ENCODE results near the gene PDLIM7. TPM values are rescaled to one million over a fixed set of nuclear protein-coding genes. Genes with fewer than 3 reads are reported as not detected.

Gene PDLIM7
- total RNA-seq, 3 donors from 2014 or later = 18.0 to 22.1 (median 19.0) TPM

DNA sequence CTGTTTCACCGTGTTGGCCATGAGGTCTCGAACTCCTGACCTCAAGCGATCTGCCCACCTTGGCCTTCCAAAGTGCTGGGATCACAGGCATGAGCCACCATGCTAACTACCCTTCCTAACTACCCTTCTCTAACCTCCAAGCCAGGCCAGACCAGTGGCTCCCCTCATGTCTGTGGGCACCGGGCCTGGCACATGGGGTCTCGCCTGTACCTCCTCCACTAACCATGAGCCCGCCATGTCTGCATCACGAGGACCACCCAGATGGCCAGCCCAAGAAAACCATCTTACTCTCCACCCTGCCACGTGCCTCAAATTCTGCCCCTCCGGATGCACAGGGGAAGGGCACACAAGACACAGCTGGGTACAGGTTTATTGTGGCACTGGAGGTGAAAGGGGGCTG lies 14.4 kb downstream of the PDLIM7 start:
- Mint-ChIP-seq H3K36me3 (ENCODE audit: insufficient read depth) (no peaks in the 10 kb centered on the region), H3K4me1 (ENCODE audit: low read depth) (peaks cover 14% of the 10 kb centered on the region), H3K4me3 (no peak overlapping the region), H3K27me3 (ENCODE audit: low read depth) (no peaks in the 10 kb centered on the region), H3K9me3 (no peaks in the 10 kb centered on the region)
- ATAC-seq = no peak
- DNase-seq = no peak

DNA sequence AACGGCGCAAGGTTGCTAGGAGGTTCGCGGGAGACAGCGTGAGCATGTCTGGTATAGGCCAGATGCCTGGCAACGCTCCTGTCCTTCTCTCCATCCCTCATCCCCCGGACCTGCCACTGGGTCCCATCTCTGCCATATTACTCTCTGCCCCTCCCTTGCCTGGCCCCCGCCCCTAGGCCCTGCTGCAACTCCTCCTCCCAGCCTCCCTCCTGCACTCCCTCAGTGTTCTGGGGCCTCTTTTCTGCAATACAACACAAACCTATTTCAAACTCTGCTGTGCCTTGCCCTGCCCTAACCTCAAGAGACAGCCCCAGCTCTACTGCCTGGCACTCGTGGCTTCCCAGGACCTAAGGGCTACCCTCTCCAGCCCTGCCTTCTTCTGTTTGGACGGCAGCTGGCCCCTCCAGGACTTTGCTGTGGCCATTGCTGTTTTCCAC lies 15.0 kb downstream of the PDLIM7 start:
- ATAC-seq (no peak), DNase-seq (no peak)
- Mint-ChIP-seq H3K4me3 (no peak overlapping the region), H3K4me1 (ENCODE audit: low read depth) (peaks cover 14% of the 10 kb centered on the region), H3K27me3 (ENCODE audit: low read depth) (no peaks in the 10 kb centered on the region), H3K9me3 (no peaks in the 10 kb centered on the region), H3K36me3 (ENCODE audit: insufficient read depth) (no peaks in the 10 kb centered on the region)

DNA sequence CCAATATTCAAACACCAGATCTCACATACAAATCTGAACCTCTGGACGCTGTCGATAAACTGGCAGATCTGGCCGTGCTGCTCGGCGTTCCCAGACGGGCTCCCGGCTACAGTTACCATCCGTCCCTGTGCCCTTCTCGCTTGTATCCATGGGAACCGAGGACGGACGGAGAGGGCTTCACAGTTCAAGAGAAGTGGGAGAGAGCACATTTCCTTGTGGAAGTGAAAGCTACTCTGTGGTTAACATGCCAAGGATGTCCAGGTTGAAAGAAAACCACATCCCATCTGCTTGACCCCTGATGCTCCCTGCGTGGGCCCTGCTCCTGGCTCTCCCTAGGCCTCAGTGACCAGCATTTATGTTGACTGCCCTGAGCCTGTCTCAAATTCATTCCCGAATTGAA lies 17.6 kb downstream of the PDLIM7 start:
- DNase-seq (no peak), ATAC-seq (no peak)
- Mint-ChIP-seq H3K4me3 (no peak overlapping the region), H3K9me3 (no peaks in the 10 kb centered on the region), H3K4me1 (ENCODE audit: low read depth) (peaks cover 27% of the 10 kb centered on the region), H3K27me3 (ENCODE audit: low read depth) (no peaks in the 10 kb centered on the region), H3K36me3 (ENCODE audit: insufficient read depth) (no peaks in the 10 kb centered on the region)

DNA sequence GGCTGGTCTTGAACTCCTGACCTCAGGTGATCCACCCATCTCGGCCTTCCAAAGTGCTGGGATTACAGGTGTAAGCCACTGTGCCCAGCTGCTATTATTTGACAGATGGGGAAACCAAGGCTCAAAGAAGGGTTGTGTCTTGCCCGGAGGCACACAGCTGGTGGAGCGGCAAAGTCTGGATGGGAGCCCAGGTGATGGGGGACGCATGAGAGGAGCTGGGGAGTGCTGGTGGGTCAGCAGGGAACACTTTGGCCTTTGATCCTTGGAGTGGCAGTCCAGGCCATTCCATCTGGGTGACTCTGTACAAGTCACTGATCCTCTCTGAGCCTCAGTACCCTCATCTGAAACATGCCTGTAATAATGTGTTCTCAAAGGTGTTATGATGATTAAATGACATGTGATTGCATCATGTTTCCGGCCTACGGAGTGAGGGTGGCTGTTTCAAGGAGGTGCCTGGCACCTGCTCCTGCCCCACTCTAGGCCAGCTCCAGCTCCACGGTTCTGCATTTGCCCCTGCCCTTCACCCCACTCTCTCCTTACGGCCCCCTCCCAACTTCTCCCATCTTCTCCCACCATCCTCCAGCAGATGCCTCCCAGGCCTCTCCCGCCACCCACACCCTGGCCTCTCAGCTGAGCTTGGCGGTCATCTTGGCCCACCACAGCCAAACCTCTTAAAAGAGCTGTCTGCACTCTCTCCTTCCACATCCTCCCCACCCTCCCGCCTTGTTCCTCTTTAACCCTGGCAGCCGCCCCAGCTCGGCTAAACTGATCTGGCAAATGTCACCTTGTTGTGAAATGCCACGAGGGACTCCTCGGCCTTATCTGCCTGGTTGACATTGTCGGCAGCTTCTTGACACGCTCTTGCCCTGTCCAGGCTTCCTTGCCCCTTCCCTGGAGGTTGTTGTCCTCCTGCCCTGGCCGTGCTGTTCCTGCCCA lies 18.4 kb downstream of the PDLIM7 start:
- Mint-ChIP-seq H3K9me3 (no peaks in the 10 kb centered on the region), H3K27me3 (ENCODE audit: low read depth) (peaks cover 3% of the 10 kb centered on the region), H3K4me3 (no peak overlapping the region), H3K36me3 (ENCODE audit: insufficient read depth) (no peaks in the 10 kb centered on the region), H3K4me1 (ENCODE audit: low read depth) (peaks cover 30% of the 10 kb centered on the region)
- DNase-seq = peak; percentile 38
- ATAC-seq = peak; percentile 73 to 80

DNA sequence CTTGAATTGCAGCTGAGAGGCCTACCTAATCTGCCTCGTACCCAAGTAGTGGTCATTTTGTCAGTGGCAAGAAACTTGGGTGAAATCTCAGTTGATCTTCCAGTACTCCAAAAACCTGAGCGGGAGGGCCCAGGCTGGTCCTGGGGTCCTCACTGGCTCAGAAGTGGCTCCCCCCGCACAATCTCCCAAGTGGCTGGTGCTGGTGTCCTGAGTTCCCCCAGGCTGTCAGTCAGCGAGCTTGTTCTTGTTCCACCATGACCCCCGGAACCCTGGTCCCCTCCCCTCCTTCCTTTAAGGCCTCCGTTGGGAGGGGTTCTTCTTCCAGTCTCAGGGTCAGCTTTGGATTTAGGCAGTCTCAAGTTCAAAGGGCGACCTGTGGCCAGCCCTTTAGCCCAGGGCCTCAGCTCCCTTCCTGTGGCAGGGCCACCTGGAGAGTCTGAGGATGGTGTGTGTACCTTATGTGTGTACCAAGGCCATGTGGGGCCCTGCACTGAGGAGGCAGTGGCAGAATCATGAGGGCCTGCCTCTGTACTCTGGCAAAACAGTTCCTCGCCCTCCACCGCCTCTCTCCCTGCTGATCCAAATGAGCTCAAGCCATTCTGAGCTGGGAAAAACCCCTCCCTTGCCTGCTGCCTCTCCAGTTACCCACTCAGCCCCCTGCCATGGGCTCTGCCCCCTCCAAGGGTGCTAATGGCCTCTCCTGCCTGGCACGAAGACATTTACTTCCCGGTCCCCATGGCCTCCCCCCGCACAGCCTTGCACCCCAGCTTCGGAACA lies 19.5 kb downstream of the PDLIM7 start:
- DNase-seq (no peak), ATAC-seq (no peak)
- H3K4me3 Mint-ChIP-seq = no peak overlapping the region
- no peaks in the 10 kb centered on the region for H3K36me3 Mint-ChIP-seq (ENCODE audit: insufficient read depth)
- peaks cover 5% of the 10 kb centered on the region for H3K27me3 Mint-ChIP-seq (ENCODE audit: low read depth)
- no peaks in the 10 kb centered on the region for H3K9me3 Mint-ChIP-seq
- peaks cover 32% of the 10 kb centered on the region for H3K4me1 Mint-ChIP-seq (ENCODE audit: low read depth)

DNA sequence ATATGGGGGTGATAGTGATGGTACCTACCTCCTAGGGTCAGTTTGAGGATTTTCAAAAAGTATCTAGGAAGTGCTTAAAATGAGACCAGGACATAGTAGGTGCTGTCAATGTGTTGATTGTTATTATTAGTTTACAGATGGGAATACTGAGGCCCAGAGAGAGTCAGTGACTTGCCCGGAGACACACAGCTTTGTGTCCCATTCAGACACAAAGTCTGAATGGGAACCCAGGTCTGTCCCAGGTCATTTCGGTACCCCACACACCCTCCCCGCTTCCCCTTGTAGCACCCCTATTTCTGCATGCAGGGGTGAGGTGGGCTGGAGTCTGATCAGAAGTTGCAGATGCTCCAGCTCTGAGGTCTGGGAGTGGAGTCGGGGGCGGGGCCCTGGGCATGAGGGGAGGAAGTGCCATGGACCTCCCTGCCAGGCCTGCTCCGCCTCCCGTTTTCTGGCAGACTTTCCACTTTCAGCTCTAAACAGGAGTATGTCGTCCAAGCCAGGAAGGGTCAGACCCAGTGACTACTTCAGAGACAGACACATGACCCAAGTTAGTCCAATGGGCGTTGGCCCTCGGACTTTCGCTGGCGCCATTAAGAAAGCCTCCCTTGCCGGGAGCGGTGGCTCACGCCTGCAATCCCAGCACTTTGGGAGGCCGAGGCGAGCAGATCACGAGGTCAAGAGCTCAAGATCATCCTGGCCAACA lies 20.7 kb downstream of the PDLIM7 start:
- Mint-ChIP-seq H3K9me3 (no peaks in the 10 kb centered on the region), H3K4me1 (ENCODE audit: low read depth) (peaks cover 38% of the 10 kb centered on the region), H3K27me3 (ENCODE audit: low read depth) (peaks cover 8% of the 10 kb centered on the region), H3K36me3 (ENCODE audit: insufficient read depth) (no peaks in the 10 kb centered on the region), H3K4me3 (no peak overlapping the region)
- ATAC-seq (no peak), DNase-seq (no peak)

DNA sequence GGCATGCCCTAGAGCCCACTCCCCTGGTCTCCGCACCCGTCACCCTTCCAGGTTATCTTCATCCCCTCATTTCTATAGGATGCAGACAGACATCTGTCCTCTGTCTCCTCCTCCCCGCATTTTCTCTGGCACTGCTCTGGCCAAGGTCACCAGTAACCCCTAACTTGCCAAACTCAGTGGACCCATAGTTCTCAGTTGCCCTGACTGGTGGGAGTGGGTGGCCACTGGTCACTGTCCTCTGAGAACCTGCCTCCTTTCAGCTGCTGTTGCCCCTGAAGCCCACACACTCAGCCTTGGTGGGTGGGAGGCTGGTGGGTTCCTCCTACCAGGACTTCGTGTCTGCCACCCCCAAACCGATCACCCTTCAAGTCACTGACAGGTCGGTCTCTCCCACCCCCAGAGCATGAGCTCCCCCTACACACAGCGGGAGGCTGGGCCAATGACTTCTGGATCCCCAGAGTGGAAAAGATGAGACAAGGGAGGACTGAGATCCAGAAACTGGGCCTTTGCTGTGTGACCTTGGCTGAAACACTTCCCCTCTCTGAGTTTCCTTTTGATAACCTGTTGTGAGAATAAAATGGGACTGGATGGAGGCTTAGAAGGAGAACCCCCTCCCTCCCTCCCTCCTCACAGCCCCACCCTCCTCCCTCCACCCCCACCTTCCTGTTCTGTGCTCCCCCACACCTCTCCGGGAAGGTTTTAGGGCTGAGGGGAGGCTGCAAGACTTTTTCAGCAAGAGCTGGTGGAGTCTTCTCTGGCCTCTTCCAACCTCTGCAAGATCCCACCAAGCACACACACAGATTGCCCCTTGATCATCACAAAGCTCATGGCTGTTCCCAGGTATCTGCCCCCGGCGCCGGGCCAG lies 21.6 kb downstream of the PDLIM7 start:
- Mint-ChIP-seq H3K9me3 (no peaks in the 10 kb centered on the region), H3K27me3 (ENCODE audit: low read depth) (peaks cover 8% of the 10 kb centered on the region), H3K4me1 (ENCODE audit: low read depth) (peaks cover 38% of the 10 kb centered on the region), H3K4me3 (no peak overlapping the region), H3K36me3 (ENCODE audit: insufficient read depth) (no peaks in the 10 kb centered on the region)
- ATAC-seq = no peak
- no peak for DNase-seq

DNA sequence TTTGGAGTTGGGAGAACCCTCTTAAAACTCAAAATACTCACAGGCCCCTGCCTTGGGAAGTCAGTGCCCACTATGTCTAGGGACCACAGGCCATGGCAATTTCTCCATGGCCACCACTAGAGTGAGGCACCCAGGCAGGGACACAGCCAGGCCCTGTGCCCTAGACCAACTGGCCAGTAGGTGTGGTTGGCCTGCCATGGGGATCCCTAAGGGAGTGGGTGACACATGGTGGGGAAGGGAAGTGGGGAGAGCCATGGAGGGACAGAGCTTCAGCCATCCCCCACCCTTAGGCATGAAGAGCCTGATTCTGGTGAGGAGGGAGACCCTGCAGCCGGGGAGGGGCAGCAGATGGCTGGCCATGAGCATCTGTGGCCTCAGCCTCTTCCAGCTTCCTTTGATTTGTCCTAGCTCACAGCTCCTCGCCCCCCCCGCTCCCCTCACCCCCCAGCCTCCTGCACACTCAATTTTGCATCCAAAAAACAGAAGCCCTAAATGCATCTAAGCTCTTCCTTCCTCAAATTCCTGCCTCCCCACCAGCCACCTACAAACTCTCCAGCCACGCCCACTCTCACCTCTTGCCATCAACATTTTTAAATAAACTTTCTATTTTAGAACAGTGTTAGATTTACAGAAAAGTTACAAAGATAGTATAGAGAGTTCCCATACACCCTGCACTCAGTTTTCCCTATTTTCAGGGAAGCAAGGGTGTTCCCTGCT lies 22.4 kb downstream of the PDLIM7 start:
- peak overlapping the region; percentile 64 for H3K4me3 Mint-ChIP-seq
- ATAC-seq (no peak), DNase-seq (no peak)
- peaks cover 8% of the 10 kb centered on the region for H3K27me3 Mint-ChIP-seq (ENCODE audit: low read depth)
- no peaks in the 10 kb centered on the region for H3K36me3 Mint-ChIP-seq (ENCODE audit: insufficient read depth)
- H3K4me1 Mint-ChIP-seq (ENCODE audit: low read depth) = peaks cover 38% of the 10 kb centered on the region
- no peaks in the 10 kb centered on the region for H3K9me3 Mint-ChIP-seq

DNA sequence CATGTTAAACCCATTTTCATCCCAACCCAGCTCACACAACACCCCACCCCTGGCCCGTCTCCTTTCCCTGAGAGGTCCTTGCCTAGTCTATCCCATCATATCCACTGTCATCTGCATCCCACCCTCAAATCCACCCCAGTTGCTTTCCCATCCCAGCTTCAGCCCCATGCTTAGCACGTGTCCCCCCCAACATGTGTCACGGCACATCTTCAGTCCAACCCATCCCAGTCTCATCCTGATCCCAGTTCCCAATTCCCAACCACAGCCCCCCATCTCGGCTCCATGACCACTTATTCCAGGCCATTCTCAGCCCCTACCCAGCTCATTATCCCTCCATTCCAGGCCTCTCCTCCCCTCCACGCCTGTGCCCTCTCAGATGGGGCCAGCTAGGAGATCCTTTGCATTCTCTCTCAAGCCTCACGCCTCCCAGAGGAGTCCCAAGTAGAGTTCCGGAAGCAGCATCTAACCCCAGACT lies 23.4 kb downstream of the PDLIM7 start:
- H3K27me3 Mint-ChIP-seq (ENCODE audit: low read depth) = peaks cover 8% of the 10 kb centered on the region
- ATAC-seq (no peak), DNase-seq (no peak)
- H3K4me1 Mint-ChIP-seq (ENCODE audit: low read depth) = peaks cover 30% of the 10 kb centered on the region
- H3K36me3 Mint-ChIP-seq (ENCODE audit: insufficient read depth) = no peaks in the 10 kb centered on the region
- no peaks in the 10 kb centered on the region for H3K9me3 Mint-ChIP-seq
- peak overlapping the region; percentile 64 for H3K4me3 Mint-ChIP-seq

DNA sequence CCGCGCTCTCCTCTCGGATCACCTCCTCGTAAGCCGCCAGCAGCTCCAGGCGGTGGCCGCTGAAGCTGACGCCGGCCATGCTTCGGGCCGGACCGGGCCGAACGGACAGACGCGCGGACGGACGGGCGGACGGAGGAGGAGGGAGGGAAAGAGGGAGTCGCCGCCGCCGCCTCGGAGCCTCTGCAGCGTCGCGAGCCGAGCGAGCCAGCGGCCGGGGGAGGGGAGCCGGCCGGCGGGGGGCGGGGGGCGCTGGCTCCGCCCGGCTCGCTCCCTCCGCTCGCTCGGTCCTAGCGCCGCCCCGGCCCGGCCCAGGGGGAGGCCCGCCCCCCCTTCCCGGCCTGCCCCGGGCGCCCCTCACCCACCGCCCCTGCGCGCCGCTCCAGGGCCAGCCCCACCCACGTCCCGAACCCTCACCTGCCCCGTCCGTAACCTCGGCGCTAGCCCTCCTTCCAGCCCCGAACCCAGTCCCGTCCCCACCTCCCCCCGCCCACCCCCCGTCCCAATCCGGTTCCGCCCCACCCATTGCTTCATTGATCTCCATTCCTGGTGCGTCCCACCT lies 23.9 kb downstream of the PDLIM7 start, which contains the start of gene DBN1:
Gene DBN1 (minus strand): TSS at position 192 of the 559 bp plus-strand sequence. CDS start 113 bp downstream, at position 79.
- peaks cover 24% of the 10 kb centered on the region for H3K4me1 Mint-ChIP-seq (ENCODE audit: low read depth)
- H3K36me3 Mint-ChIP-seq (ENCODE audit: insufficient read depth) = no peaks in the 10 kb centered on the region
- peaks cover 8% of the 10 kb centered on the region for H3K27me3 Mint-ChIP-seq (ENCODE audit: low read depth)
- peak within 1 kb of the TSS; percentile 72 for H3K4me3 Mint-ChIP-seq
- no peaks in the 10 kb centered on the region for H3K9me3 Mint-ChIP-seq
- no peak for DNase-seq
- ATAC-seq = peak; percentile 50 to 52

DNA sequence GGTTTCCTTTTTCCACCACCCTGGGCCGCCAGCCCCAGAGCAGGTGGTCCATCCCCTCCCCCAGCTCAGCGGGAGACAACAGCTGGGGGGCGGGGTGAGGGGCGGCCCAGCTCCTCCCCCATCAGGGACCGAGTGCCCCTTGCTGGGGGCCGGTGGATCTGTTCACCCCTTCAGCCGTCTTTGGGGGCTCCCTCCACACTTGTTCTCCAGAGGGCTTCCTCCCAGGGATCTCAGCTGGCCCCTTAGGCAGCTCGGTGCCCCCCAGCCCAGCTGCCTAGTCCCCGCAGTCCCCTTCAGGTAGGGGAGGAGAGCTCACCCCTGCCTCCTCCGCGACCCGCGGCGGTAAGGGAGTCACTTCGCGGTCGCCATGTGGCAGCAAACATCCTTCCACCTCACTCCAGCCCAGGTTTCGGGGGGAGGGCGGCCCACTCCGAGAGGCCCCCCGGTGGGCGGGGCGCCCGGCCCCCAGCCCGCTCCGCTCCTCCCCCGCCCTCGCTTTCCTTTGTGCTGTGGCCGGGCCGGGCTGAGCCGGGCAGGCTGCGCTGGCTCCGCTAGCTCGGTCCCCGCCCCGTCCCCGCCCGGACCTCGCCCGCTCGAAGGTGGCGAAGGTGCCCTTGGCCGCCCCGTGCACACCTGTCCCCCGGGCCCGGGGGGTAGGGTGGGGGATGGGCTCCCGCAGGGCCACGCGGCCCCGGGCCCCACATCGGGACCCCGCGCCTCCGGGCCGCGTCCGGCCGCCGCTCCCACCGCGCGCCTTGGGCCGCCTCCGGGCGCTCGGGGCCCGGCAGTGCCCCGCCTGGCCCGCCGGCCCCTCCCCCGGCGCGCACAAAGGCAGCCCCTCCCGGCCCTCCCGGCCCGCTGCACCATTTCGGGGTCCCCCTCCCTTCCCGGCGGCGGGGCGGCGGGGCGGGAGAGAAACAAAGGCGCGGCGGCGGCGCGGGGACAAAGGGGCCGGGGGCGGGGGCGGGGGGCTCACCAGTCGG lies 24.7 kb downstream of the PDLIM7 start:
- Mint-ChIP-seq H3K4me3 (peak overlapping the region; percentile 72), H3K36me3 (ENCODE audit: insufficient read depth) (no peaks in the 10 kb centered on the region), H3K27me3 (ENCODE audit: low read depth) (peaks cover 8% of the 10 kb centered on the region), H3K9me3 (no peaks in the 10 kb centered on the region), H3K4me1 (ENCODE audit: low read depth) (peaks cover 24% of the 10 kb centered on the region)
- DNase-seq (peak; percentile 51), ATAC-seq (peak; percentile 61 to 68)

Measured in activated T-cell treated with anti-CD3 and anti-CD28 coated beads, Interleukin-2, amount 50 U/mL, for 4 hours (primary cell).